HG03066 (cell line): ENCODE measurements around the gene SH3BGRL2.

ENCODE experiments used
- ATAC-seq: cut with Tn5 transposase; IDR thresholded peaks from one replicate; pipeline ENCODE4 v1.9.1; 2021; ENCODE audit warnings: low read depth; ENCODE audit not compliant: unreplicated experiment

The SH3BGRL2 gene

GRCh38 chr6:79694623-79695343 is 63.7 kb downstream of the SH3BGRL2 start:
- no peak for ATAC-seq

GRCh38 chr6:79697430-79697829 is 66.3 kb downstream of the SH3BGRL2 start:
- ATAC-seq: no peak

- ATAC-seq: no peak
These were observed 68.5 kb downstream of the SH3BGRL2 start for GRCh38 chr6:79699606-79700005.

GRCh38 chr6:79702691-79703090 is 71.6 kb downstream of the SH3BGRL2 start:
- ATAC-seq: no peak

- no peak for ATAC-seq
These were observed 73.1 kb downstream of the SH3BGRL2 start for GRCh38 chr6:79704200-79704599.

- no peak for ATAC-seq
These were observed 74.4 kb downstream of the SH3BGRL2 start for GRCh38 chr6:79705456-79705995.

- ATAC-seq: no peak
These were observed 75.4 kb downstream of the SH3BGRL2 start for GRCh38 chr6:79706527-79706926.

GRCh38 chr6:79707621-79708020 is 76.5 kb downstream of the SH3BGRL2 start:
- no peak for ATAC-seq

GRCh38 chr6:79708095-79708791 is 77.1 kb downstream of the SH3BGRL2 start:
- ATAC-seq: no peak

- ATAC-seq: no peak
These were observed 79.0 kb downstream of the SH3BGRL2 start for GRCh38 chr6:79710127-79710526.

- no peak for ATAC-seq
These were observed 80.0 kb downstream of the SH3BGRL2 start for GRCh38 chr6:79711167-79711566.

GRCh38 chr6:79712144-79712543 is 81.0 kb downstream of the SH3BGRL2 start:
- no peak for ATAC-seq

- ATAC-seq: no peak
These were observed 81.5 kb downstream of the SH3BGRL2 start for GRCh38 chr6:79712616-79713135.

GRCh38 chr6:79713701-79714322 is 82.7 kb downstream of the SH3BGRL2 start:
- ATAC-seq: no peak

- ATAC-seq: no peak
These were observed 86.9 kb downstream of the SH3BGRL2 start for GRCh38 chr6:79717989-79718388.

- ATAC-seq: no peak
These were observed 87.5 kb downstream of the SH3BGRL2 start for GRCh38 chr6:79718509-79719247.

GRCh38 chr6:79719248-79719960 is 88.3 kb downstream of the SH3BGRL2 start:
- ATAC-seq: no peak

GRCh38 chr6:79724816-79725215 is 93.7 kb downstream of the SH3BGRL2 start:
- no peak for ATAC-seq

GRCh38 chr6:79731471-79731870 is 100.3 kb downstream of the SH3BGRL2 start:
- ATAC-seq: no peak

- no peak for ATAC-seq
These were observed 102.3 kb downstream of the SH3BGRL2 start for GRCh38 chr6:79733388-79733787.
